ENCODE data around the gene HOXD12.

HOXD12 gene

DNA sequence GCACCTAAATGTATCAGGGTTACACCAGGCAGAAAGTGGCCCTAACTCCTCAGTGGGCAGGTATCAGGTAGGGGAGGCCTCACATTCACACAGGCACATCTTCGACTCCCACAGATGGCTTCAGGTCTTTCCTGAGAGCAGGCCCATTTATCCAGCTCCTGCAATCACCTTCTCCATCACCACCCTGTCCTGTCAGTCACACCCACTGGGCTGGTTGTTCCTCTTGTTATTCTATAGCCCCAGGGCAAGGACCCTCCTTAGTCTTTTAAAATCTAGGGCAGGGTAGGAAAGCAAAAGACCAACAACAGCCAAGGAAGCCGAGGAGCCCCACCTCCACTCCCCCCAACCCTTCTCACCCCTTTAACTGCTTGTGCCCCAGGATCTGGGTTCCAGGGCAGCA, 42.7 kb downstream of the HOXD12 start:
- no peaks in the 10 kb centered on the region for H3K27me3 ChIP-seq (ENCODE audit: control insufficient read depth, insufficient read depth, low read length)

DNA sequence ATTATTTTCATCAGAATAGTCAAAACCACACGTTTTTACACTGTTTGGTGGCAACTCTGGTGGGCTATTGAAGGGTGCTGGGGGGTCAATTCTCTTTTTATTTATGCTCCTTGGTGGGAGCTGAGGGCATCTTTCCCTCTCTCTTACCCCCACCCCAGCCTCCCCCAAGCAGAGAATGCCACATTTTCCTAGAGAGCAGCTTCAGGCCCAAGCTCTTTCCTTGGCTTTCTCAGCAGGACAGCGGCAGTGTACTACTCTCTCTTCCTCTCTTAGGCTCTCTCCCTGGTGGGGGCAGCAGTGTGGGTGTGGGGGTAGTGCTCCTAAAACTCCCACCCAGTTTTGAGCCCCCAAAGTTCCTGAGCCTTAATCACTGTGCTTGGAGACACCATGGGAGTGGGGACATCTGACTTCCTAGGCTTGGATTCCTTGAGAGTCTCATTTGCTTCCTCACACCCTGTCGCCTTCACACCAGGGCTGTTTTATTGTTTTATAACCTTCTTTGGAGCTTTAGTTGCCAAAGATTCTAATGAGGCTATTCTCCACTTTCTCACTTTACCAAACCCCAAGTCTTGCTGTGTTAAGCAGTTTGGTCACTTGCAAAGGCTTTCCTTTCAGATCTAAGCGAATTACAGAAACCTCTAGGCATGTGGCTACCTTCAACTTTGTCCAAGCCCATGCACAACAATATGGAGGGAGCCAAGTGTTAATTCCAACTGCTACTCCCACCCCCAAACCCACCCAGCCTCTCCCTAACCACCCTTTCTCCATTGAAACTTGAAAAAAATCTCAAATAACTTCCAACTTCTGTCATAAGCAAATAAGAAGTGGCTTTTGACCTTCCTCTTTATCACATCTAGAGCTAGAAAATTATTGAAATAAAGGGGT, 45.7 kb downstream of the HOXD12 start:
- no peaks in the 10 kb centered on the region for H3K27me3 ChIP-seq (ENCODE audit: control insufficient read depth, insufficient read depth, low read length)
- H3K9ac ChIP-seq (ENCODE audit: low read length): no peak overlapping the region
- H3K4me3 ChIP-seq (ENCODE audit: low read length): no peak overlapping the region
- no peaks in the 10 kb centered on the region for H3K4me1 ChIP-seq (ENCODE audit: control insufficient read depth, insufficient read depth, low read length)
- H3K27ac ChIP-seq (ENCODE audit: low read depth, low read length): no peak overlapping the region
- H3K36me3 ChIP-seq (ENCODE audit: control insufficient read depth, insufficient read depth, low read length): no peaks in the 10 kb centered on the region

More for the DNA sequence above, 42.7 kb downstream of the HOXD12 start:
- no peak overlapping the region for H3K9ac ChIP-seq (ENCODE audit: low read length)
- no peaks in the 10 kb centered on the region for H3K36me3 ChIP-seq (ENCODE audit: control insufficient read depth, insufficient read depth, low read length)
- H3K27ac ChIP-seq (ENCODE audit: low read depth, low read length): no peak overlapping the region
- H3K4me3 ChIP-seq (ENCODE audit: low read length): no peak overlapping the region
- no peaks in the 10 kb centered on the region for H3K4me1 ChIP-seq (ENCODE audit: control insufficient read depth, insufficient read depth, low read length)

DNA sequence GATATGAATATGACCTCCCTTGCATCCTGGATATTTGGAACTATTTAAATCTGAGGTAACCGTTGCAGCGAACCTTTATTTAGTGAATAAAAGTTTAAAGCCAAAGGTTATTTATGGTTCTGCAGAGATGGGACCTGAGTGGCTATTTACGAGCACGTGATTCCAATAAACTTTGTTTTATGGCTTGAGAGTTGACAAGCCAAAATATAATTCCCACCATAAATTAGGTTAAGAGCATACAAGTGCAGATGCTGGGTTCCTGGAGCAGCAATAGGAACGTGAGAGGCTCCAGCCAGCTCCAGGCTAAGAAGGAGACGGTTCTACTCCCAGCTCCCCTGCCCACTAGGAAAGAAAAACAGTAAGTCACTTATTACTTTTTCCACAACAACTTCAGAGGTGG, 46.5 kb downstream of the HOXD12 start:
- no peak overlapping the region for H3K27ac ChIP-seq (ENCODE audit: low read depth, low read length)
- no peak overlapping the region for H3K9ac ChIP-seq (ENCODE audit: low read length)
- peaks cover 2% of the 10 kb centered on the region for H3K27me3 ChIP-seq (ENCODE audit: control insufficient read depth, insufficient read depth, low read length)
- H3K4me1 ChIP-seq (ENCODE audit: control insufficient read depth, insufficient read depth, low read length): no peaks in the 10 kb centered on the region
- H3K4me3 ChIP-seq (ENCODE audit: low read length): no peak overlapping the region
- no peaks in the 10 kb centered on the region for H3K36me3 ChIP-seq (ENCODE audit: control insufficient read depth, insufficient read depth, low read length)

DNA sequence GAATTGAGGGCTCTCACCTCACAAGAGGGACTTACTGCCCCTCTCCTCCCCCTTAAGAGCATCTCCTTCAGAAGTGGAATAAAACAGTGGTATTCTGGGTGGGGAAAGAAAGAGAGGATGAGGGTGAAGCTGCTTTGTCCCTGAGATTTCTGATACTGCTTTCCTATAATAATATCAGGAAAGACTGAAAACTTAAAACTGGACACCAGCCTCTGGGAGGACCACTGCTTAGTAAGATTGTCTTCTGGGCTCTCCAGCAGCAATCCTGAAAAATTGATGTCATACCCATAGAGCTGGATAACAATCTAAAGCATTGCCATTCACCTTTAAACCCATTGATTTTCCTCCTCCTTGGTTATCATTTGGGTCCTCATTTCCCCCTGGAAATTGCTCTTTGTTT, 47.0 kb downstream of the HOXD12 start:
- Histone ChIP-seq H3K27me3 (ENCODE audit: control insufficient read depth, insufficient read depth, low read length) (peaks cover 2% of the 10 kb centered on the region), H3K27ac (ENCODE audit: low read depth, low read length) (no peak overlapping the region), H3K36me3 (ENCODE audit: control insufficient read depth, insufficient read depth, low read length) (no peaks in the 10 kb centered on the region), H3K9ac (ENCODE audit: low read length) (no peak overlapping the region), H3K4me3 (ENCODE audit: low read length) (no peak overlapping the region), H3K4me1 (ENCODE audit: control insufficient read depth, insufficient read depth, low read length) (no peaks in the 10 kb centered on the region)

DNA sequence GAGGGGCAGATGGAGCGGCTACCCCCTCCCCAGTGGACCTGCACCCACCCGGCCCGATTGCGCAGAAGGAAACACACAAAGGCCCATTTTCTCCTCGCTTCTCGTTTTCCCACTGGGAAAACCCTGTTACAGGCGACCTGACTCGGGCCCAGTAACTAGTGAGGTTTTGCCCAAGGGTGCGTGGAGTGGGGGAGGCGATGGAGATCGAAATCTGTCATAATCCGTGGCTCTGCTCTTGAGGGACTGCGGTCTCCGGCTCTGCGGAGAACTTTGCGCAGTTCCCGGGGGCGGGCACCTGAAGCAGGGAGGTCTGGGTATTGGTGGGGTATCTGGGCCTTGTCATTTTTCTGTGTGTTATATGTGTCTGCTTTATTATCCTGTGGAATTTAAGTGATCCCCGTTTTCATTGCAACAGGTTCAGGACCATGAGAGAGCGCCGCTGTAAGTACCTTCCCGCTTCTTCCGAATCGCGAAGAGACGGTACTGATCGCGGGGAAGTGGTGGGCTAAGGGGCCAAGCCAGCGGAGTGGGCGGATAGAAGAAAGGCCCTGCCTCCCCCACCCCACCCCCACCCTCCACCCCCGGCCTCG, 47.7 kb downstream of the HOXD12 start:
- Histone ChIP-seq H3K4me3 (ENCODE audit: low read length) (no peak overlapping the region), H3K27ac (ENCODE audit: low read depth, low read length) (no peak overlapping the region), H3K9ac (ENCODE audit: low read length) (no peak overlapping the region), H3K36me3 (ENCODE audit: control insufficient read depth, insufficient read depth, low read length) (no peaks in the 10 kb centered on the region), H3K27me3 (ENCODE audit: control insufficient read depth, insufficient read depth, low read length) (peaks cover 2% of the 10 kb centered on the region), H3K4me1 (ENCODE audit: control insufficient read depth, insufficient read depth, low read length) (no peaks in the 10 kb centered on the region)

DNA sequence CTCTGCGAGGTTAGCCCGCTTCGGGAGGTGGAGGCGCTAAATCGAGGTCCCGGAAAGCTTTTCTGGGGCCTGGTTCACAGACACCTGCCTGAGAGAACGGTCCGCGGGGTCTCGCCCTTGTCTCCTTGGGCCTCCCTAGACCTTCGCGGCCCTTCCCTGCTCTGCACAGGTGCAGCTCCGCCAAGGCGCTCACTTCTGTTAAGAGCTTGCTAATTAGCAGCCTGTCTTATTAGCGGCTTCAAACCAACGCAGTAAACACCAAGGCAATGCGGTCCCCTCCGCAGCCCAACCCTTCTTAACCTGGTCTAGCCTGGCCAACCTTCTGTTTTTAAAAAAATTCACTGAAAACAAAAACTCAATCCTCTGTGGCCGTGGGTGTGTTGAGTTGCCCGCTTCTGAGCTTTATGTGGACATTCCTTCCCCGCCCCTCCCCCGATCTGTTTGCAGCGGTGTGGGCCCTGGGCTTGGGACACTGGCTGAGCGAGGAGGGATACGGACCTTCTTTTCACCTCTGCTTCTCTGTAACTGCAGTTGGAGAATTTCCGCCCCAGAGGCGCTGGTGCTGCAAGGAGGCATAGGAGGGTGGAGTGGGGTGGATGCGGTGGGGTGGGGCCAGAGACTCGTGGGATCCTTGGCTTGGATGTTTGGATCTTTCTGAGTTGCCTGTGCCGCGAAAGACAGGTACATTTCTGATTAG, 48.4 kb downstream of the HOXD12 start:
- H3K27ac ChIP-seq (ENCODE audit: low read depth, low read length): no peak overlapping the region
- peaks cover 3% of the 10 kb centered on the region for H3K36me3 ChIP-seq (ENCODE audit: control insufficient read depth, insufficient read depth, low read length)
- H3K4me1 ChIP-seq (ENCODE audit: control insufficient read depth, insufficient read depth, low read length): no peaks in the 10 kb centered on the region
- H3K4me3 ChIP-seq (ENCODE audit: low read length): no peak overlapping the region
- no peak overlapping the region for H3K9ac ChIP-seq (ENCODE audit: low read length)
- peaks cover 7% of the 10 kb centered on the region for H3K27me3 ChIP-seq (ENCODE audit: control insufficient read depth, insufficient read depth, low read length)

DNA sequence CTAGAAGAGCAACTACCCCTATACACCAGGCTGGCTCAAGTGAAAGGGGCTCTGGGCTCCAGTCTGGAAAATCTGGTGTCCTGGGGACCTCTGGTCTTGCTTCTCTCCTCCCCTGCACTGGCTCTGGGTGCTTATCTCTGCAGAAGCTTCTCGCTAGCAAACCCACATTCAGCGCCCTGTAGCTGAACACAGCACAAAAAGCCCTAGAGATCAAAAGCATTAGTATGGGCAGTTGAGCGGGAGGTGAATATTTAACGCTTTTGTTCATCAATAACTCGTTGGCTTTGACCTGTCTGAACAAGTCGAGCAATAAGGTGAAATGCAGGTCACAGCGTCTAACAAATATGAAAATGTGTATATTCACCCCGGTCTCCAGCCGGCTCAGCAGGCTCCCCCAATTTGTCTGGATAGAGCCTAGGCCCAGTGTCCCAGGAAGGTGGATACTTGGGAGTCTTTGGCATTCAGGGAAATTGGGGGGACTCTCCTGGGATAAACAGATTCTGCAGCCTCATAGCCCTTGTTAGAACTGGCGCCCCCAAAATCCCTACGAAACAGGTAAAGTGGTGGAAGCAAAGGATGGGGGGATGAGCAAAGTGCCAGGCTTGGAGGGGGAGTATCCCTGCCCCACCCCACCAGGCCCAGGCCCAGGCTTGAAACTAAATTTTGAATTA, 49.3 kb downstream of the HOXD12 start:
- Histone ChIP-seq H3K4me3 (ENCODE audit: low read length) (no peak overlapping the region), H3K9ac (ENCODE audit: low read length) (no peak overlapping the region), H3K36me3 (ENCODE audit: control insufficient read depth, insufficient read depth, low read length) (peaks cover 3% of the 10 kb centered on the region), H3K4me1 (ENCODE audit: control insufficient read depth, insufficient read depth, low read length) (no peaks in the 10 kb centered on the region), H3K27me3 (ENCODE audit: control insufficient read depth, insufficient read depth, low read length) (peaks cover 7% of the 10 kb centered on the region), H3K27ac (ENCODE audit: low read depth, low read length) (no peak overlapping the region)

DNA sequence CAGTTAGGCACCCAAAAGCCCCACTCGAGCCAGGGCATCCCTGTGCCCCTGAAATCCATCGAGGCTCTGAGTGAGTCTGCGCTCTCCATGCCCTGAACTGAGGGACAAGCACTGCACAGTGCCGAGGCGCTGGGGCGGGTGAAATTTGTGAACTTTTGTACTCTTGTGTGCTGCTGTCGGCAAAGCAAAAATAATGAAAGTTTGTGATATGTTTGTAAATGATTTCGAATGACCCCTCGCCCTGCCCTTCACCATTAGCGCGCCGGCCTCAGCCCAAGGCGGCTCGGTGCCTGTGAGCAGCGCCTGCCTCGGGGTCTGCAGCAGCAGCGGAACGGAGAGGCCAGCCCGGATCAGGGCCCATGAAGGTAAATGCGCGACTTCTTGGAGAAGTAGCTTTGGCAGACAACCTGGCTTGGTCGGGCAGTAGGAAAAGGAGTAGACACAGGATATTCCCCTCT, 49.9 kb downstream of the HOXD12 start:
- Histone ChIP-seq H3K36me3 (ENCODE audit: control insufficient read depth, insufficient read depth, low read length) (peaks cover 3% of the 10 kb centered on the region), H3K27me3 (ENCODE audit: control insufficient read depth, insufficient read depth, low read length) (peaks cover 7% of the 10 kb centered on the region), H3K27ac (ENCODE audit: low read depth, low read length) (no peak overlapping the region), H3K4me3 (ENCODE audit: low read length) (no peak overlapping the region), H3K4me1 (ENCODE audit: control insufficient read depth, insufficient read depth, low read length) (no peaks in the 10 kb centered on the region), H3K9ac (ENCODE audit: low read length) (no peak overlapping the region)

DNA sequence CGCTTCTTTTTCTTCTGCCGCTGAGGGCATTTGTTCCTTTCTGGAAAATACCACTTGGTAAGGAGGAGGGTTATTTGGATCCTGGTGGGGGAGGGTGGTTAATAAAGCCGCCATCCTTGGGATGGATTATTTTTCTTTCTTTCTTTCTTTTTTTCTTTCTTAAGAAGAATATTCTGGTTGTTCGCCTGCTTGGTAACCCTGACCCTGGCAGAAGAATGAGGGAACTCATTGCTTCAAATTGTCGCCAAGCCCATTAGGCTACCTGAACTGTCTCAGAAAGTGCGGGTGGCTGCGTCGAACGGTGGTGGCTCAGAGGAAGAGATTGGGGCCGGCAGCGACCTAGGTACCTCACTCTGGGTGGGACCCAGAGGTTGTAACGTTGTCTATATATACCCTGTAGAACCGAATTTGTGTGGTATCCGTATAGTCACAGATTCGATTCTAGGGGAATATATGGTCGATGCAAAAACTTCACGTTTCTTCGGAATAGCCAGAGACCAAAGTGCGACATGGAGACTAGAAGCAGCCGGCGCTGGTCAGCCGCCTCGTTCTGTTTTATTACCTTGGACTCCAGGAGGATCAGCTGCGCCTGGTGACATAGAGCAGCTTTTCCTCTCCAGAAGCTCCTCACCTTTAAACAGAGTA, 50.5 kb downstream of the HOXD12 start:
- peaks cover 3% of the 10 kb centered on the region for H3K36me3 ChIP-seq (ENCODE audit: control insufficient read depth, insufficient read depth, low read length)
- peaks cover 7% of the 10 kb centered on the region for H3K27me3 ChIP-seq (ENCODE audit: control insufficient read depth, insufficient read depth, low read length)
- no peak overlapping the region for H3K27ac ChIP-seq (ENCODE audit: low read depth, low read length)
- no peak overlapping the region for H3K9ac ChIP-seq (ENCODE audit: low read length)
- no peak overlapping the region for H3K4me3 ChIP-seq (ENCODE audit: low read length)
- no peaks in the 10 kb centered on the region for H3K4me1 ChIP-seq (ENCODE audit: control insufficient read depth, insufficient read depth, low read length)

DNA sequence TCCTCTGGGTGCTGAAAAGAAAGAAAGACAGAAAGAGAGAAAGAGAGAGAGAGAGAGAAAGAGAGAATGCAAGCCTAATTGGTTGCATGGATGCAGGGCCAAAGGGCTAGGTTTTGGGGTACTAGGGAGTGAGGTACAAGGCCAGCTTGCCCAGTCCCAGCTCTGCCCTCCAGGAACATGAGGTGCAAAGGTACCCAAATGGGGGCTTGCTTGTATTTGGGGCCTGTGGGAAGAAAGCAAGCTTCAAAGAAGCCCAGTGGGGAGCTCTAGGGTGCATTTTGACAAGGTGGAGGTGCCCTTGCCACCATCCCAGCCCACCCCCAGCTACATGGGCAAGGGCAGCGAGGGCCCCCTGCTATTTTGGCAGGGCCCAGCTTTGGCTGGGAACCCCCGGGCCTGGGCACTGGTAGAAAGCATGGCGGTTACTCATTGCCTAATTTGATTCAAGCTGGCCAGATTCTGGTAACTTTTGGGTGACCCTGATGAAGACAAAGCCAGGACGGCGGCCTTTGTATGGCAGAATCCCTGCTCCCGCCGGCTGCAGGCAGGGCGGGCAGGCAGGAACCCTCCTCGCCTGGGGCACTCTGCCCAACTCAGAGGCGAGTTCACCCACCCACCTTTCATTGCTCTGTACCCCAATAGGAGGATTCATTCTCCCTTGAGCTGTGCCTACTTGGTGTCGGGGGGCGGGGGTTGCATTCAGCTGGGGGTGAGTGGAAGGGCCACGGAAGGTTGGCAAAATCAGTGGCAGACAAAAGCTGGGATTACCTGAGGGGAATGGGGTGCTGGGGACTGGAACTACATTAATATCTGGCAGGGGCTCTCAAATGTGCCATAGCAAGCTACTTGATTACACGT, 51.2 kb downstream of the HOXD12 start:
- H3K9ac ChIP-seq (ENCODE audit: low read length): no peak overlapping the region
- H3K36me3 ChIP-seq (ENCODE audit: control insufficient read depth, insufficient read depth, low read length): peaks cover 3% of the 10 kb centered on the region
- no peak overlapping the region for H3K27ac ChIP-seq (ENCODE audit: low read depth, low read length)
- no peaks in the 10 kb centered on the region for H3K4me1 ChIP-seq (ENCODE audit: control insufficient read depth, insufficient read depth, low read length)
- no peak overlapping the region for H3K4me3 ChIP-seq (ENCODE audit: low read length)
- H3K27me3 ChIP-seq (ENCODE audit: control insufficient read depth, insufficient read depth, low read length): peaks cover 7% of the 10 kb centered on the region

Data from rectal smooth muscle tissue (tissue), 1 donor.